ENCODE results near the gene NUP107.

GRCh38 chr12:68746572-68747180, 59.9 kb downstream of the NUP107 start:
- TF ChIP-seq POLR2A (IDR thresholded peaks at IDR 0.05) (no peak), CTCF (IDR thresholded peaks at IDR 0.05) (no peak)
